Common myeloid progenitor, CD34-positive (primary cell): ENCODE results near the gene SHCBP1L.
"Not testable (repeated sequence)": the region's sequence is repeated elsewhere in the genome, so short reads cannot be mapped to it uniquely, and the experiment has no call there.

Source experiments
- CTCF ChIA-PET: fragments of 350-600 bp; sonication (Branson Sonifier 250); formaldehyde crosslinking; loops from one replicate; lab custom pipeline; 2021; ENCODE audit warnings: antibody characterized with exemption; lab: Charles Lee
- POLR2A ChIA-PET: fragments of 350-600 bp; sonication (Branson Sonifier 250); formaldehyde crosslinking; loops from one replicate; lab custom pipeline; 2021; ENCODE audit warnings: antibody characterized with exemption; lab: Charles Lee
- DNase-seq, 3 donors: peaks; one replicate each; pipeline versions ENCODE4 v3.0.0 to v3.0.0-alpha.2; 2013
- H3K27ac ChIP-seq, 2 experiments: 1 replicate in 1 of 2; 2 replicates in 1 of 2; pipeline ENCODE4 v1.7.0; 2013; ENCODE audit warnings: inconsistent platforms in 2 of 2, low read length in 2 of 2, mild to moderate bottlenecking in 2 of 2, low read depth in 1 of 2, moderate library complexity in 1 of 2; ENCODE audit not compliant: severe bottlenecking in 2 of 2, insufficient read depth in 1 of 2, poor library complexity in 1 of 2
- H3K27me3 ChIP-seq, 5 experiments: replicated peaks in 2 of 5; 1 replicate in 3 of 5; 2 replicates in 2 of 5; pipeline versions ENCODE4 v1.6.1 to v1.7.0; 2013; ENCODE audit warnings: low read length in 4 of 5, mild to moderate bottlenecking in 2 of 5, moderate library complexity in 2 of 5, inconsistent platforms in 1 of 5; ENCODE audit not compliant: insufficient read depth in 5 of 5, control insufficient read depth in 4 of 5
- H3K36me3 ChIP-seq, 4 experiments: 1 replicate in 2 of 4; 2 replicates in 2 of 4; pipeline versions ENCODE4 v1.6.1 to v1.7.0; 2013; ENCODE audit warnings: low read length in 3 of 4, control low read depth in 1 of 4, mild to moderate bottlenecking in 1 of 4; ENCODE audit not compliant: control insufficient read depth in 4 of 4, insufficient read depth in 4 of 4
- H3K4me1 ChIP-seq, 4 experiments: 1 replicate in 3 of 4; 2 replicates in 1 of 4; pipeline versions ENCODE4 v1.6.1 to v1.7.1; 2013; ENCODE audit warnings: low read length in 3 of 4, mild to moderate bottlenecking in 3 of 4, control low read depth in 1 of 4, inconsistent platforms in 1 of 4, moderate library complexity in 1 of 4; ENCODE audit not compliant: control insufficient read depth in 4 of 4, insufficient read depth in 4 of 4; ENCODE audit errors: control extremely low read depth in 1 of 4
- H3K4me3 ChIP-seq, 7 experiments: 1 replicate in 4 of 7; 2 replicates in 3 of 7; pipeline versions ENCODE4 v1.5.1 to v1.7.0; 2013; ENCODE audit warnings: mild to moderate bottlenecking in 7 of 7, low read length in 6 of 7, moderate library complexity in 6 of 7, inconsistent platforms in 2 of 7, low read depth in 2 of 7, control low read depth in 1 of 7; ENCODE audit not compliant: insufficient read depth in 4 of 7, control insufficient read depth in 1 of 7; ENCODE audit errors: extremely low read depth in 1 of 7
- H3K9me3 ChIP-seq, 5 experiments: 1 replicate in 4 of 5; 2 replicates in 1 of 5; pipeline versions ENCODE4 v1.6.1 to v1.7.1; 2013; ENCODE audit warnings: low read length in 4 of 5, mild to moderate bottlenecking in 2 of 5, inconsistent platforms in 1 of 5, low read depth in 1 of 5, moderate library complexity in 1 of 5; ENCODE audit not compliant: control insufficient read depth in 4 of 5, insufficient read depth in 2 of 5; ENCODE audit errors: control extremely low read depth in 1 of 5
- WGBS: methylation state at CpG from one replicate; pipeline ENCODE4 v1.1.5; 2013; ENCODE audit not compliant: insufficient coverage; 5-methylcytosine and 5-hydroxymethylcytosine counted together

SHCBP1L gene

GRCh38 chr1:182917378-182917777, 35.6 kb downstream of the SHCBP1L start:
- Histone ChIP-seq H3K27ac (no peak overlapping the region), H3K9me3 (peaks cover 0 to 6% (median 2%) of the 10 kb centered on the region in 5 experiments), H3K4me1 (no peaks in the 10 kb centered on the region), H3K4me3 (no peak overlapping the region), H3K36me3 (no peaks in the 10 kb centered on the region), H3K27me3 (no peaks in the 10 kb centered on the region)
- 92% methylated on average over 3 of the region's 3 CpGs for WGBS
- DNase-seq: no peak
- POLR2A ChIA-PET: no interaction called here
- CTCF ChIA-PET: no interaction called here

- WGBS: 100% methylated on average over 1 of the region's 3 CpGs
- H3K4me3 ChIP-seq: no peak overlapping the region
These were observed 39.6 kb downstream of the SHCBP1L start for GRCh38 chr1:182913401-182913800.

DNA sequence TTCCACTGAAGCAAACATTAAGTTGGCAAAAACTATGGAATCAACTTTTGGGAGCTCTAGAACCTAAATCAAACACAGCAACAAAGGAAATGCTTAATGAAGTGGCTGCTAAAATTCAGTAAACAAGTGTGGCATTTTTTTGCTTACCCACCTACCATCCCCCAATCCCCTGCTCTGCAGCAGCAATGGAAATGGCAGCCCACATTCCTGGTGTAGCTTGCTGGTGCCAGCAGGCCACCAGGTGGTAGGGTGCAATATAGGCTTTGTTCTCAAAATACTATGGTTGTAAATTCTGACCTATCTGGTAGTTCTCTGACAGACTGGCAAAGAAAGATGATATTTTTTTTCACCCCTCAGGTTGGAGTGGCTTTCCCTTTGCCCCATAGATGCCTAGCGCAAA, 42.8 kb downstream of the SHCBP1L start:
- no peak overlapping the region for H3K4me3 ChIP-seq
- peaks cover 0 to 19% (median 0%) of the 10 kb centered on the region in 5 experiments for H3K9me3 ChIP-seq
- H3K4me1 ChIP-seq: no peaks in the 10 kb centered on the region
- H3K27ac ChIP-seq: no peak overlapping the region
- H3K27me3 ChIP-seq: no peaks in the 10 kb centered on the region
- WGBS: 100% methylated on average over 1 of the region's 1 CpG
- no peak for DNase-seq
- POLR2A ChIA-PET: no interaction called here
- no peaks in the 10 kb centered on the region for H3K36me3 ChIP-seq
- CTCF ChIA-PET: no interaction called here

More at GRCh38 chr1:182913401-182913800, 39.6 kb downstream of the SHCBP1L start:
- CTCF ChIA-PET: no interaction called here
- H3K27me3 ChIP-seq: no peaks in the 10 kb centered on the region
- no peaks in the 10 kb centered on the region for H3K4me1 ChIP-seq
- peaks cover 0 to 19% (median 0%) of the 10 kb centered on the region in 5 experiments for H3K9me3 ChIP-seq
- H3K36me3 ChIP-seq: no peaks in the 10 kb centered on the region
- DNase-seq: no peak
- H3K27ac ChIP-seq: no peak overlapping the region
- POLR2A ChIA-PET: no interaction called here

DNA sequence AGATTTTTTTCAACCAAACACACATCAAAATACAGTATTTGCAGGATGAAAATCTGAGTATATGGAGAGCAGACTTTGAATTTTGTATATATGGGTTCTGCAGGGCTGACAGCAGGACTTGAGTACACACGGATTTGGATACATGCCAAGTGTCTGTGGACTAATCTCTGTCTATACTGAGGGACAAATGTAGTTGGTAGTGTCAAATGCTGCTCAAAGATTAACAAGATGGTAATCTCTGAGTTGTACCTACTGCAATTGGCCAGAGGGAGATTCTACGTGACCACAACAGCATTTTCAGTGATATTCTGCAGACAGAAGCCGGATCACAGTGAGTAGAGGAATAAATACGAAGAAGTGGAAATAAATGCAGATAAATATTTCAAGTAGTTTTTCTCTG, 43.4 kb downstream of the SHCBP1L start:
- ChIA-PET CTCF (no interaction called here), POLR2A (no interaction called here)
- DNase-seq: peak in 2 of 3 donors; percentile 15 to 36
- H3K27ac ChIP-seq: no peak overlapping the region
- no peak overlapping the region for H3K4me3 ChIP-seq
- peaks cover 0 to 19% (median 0%) of the 10 kb centered on the region in 5 experiments for H3K9me3 ChIP-seq
- no peaks in the 10 kb centered on the region for H3K36me3 ChIP-seq
- no peaks in the 10 kb centered on the region for H3K4me1 ChIP-seq
- WGBS: 69% methylated on average over 4 of the region's 4 CpGs
- no peaks in the 10 kb centered on the region for H3K27me3 ChIP-seq

DNA sequence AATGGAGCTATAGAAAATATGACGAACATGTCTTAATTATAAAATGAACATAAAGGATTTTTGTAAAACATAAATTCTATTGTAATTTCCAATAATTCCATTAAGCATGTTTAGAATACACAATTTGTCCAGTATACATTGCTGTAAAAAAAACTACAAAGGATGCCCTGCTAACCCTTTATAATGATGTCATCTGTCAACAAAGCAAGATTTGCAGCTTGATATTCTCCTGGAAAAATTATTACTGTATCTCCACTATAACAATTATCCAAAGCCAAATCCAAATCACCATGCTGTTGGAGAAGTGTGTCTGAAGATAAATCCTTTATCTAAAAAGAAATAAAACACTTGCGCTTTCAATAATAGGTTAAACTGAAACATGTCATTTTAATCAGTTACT, 47.6 kb downstream of the SHCBP1L start:
- ChIA-PET POLR2A (no interaction called here), CTCF (no interaction called here)
- no peaks in the 10 kb centered on the region for H3K9me3 ChIP-seq
- H3K27me3 ChIP-seq: no peaks in the 10 kb centered on the region
- H3K4me1 ChIP-seq: no peaks in the 10 kb centered on the region
- no peaks in the 10 kb centered on the region for H3K36me3 ChIP-seq
- H3K27ac ChIP-seq: no peak overlapping the region
- no peak overlapping the region for H3K4me3 ChIP-seq
- no peak for DNase-seq
- WGBS: no CpG with 5 or more reads among the region's 2 CpGs

DNA sequence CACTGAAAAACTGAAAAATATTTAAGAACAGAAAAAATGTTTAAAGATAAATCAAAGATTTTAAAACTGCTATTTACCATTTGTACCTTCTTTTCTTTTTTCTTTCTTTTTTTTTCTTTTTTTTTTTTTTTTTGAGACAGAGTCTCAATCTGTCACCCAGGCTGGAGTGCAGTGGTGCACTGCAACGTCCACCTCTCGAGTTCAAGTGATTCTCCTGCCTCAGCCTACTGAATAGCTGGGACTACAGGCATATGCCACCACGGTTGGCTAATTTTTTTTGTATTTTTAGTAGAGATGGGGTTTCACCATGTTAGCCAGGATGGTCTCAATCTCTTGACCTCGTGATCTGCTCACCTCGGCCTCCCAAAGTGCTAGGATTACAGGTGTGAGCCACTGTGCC, 51.0 kb downstream of the SHCBP1L start:
- 100% methylated on average over 2 of the region's 5 CpGs for WGBS
- H3K9me3 ChIP-seq, H3K4me3 ChIP-seq, CTCF ChIA-PET, H3K27ac ChIP-seq, H3K27me3 ChIP-seq, DNase-seq, POLR2A ChIA-PET, H3K4me1 ChIP-seq, H3K36me3 ChIP-seq: not testable (repeated sequence)

DNA sequence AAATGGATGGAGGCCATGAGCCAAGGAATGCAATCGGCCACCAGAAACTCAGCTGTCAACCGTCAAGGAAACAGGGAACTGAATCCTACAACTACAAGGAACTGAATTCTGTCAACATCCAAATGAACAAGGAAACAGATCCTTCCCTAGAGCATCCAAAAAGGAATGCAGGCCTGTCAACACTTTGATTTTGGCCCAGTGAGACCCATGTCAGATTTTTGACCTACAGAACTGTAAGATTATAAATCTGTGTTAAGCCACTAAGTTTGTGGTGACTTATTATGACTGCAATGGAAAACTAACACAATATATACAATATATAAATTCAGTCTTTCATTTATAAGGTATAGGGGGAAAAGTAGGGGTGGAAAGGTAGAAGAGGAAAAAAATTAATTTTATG, 55.3 kb downstream of the SHCBP1L start:
- no peak for DNase-seq
- no peaks in the 10 kb centered on the region for H3K36me3 ChIP-seq
- WGBS: 100% methylated on average over 1 of the region's 2 CpGs
- H3K4me3 ChIP-seq: no peak overlapping the region
- CTCF ChIA-PET: no interaction called here
- no peak overlapping the region for H3K27ac ChIP-seq
- no peaks in the 10 kb centered on the region for H3K4me1 ChIP-seq
- POLR2A ChIA-PET: no interaction called here
- H3K27me3 ChIP-seq: no peaks in the 10 kb centered on the region
- H3K9me3 ChIP-seq: no peaks in the 10 kb centered on the region
